Kidney capillary endothelial cell (primary cell): Measurements from ENCODE around the gene IGF2R.
"Not testable (repeated sequence)": the region's sequence is repeated elsewhere in the genome, so short reads cannot be mapped to it uniquely, and the experiment has no call there.

Source experiments
- DNase-seq: peaks from one replicate; pipeline ENCODE4 v3.0.0-alpha.2; 2018; ENCODE audit warnings: low spot score

The IGF2R gene

GRCh38 chr6:159998538-159998937, 29.7 kb downstream of the IGF2R start:
- no peak for DNase-seq

DNA sequence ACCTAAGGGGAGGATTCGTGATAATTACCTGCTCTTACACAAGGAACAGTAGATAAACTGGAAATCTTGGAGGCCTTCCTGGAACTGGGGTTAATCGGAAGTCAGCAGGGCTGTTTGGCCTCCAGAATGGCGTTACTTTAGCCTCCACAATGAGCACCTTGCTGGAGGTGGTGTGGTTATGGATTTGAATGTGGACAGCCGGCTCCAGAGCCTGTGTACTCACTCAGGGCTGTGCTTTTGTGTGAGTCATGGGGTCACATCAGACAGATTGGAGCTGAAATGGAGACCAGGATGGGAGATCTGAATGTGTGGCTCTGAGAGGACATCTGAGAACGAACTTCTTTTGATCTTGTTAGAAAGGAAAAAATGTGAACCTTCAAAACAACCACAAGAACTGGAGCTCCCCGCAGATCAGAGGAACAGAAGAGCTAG, 30.4 kb downstream of the IGF2R start:
- DNase-seq: no peak

- DNase-seq: no peak
Observed at GRCh38 chr6:160000280-160000704, 31.4 kb downstream of the IGF2R start.

DNA sequence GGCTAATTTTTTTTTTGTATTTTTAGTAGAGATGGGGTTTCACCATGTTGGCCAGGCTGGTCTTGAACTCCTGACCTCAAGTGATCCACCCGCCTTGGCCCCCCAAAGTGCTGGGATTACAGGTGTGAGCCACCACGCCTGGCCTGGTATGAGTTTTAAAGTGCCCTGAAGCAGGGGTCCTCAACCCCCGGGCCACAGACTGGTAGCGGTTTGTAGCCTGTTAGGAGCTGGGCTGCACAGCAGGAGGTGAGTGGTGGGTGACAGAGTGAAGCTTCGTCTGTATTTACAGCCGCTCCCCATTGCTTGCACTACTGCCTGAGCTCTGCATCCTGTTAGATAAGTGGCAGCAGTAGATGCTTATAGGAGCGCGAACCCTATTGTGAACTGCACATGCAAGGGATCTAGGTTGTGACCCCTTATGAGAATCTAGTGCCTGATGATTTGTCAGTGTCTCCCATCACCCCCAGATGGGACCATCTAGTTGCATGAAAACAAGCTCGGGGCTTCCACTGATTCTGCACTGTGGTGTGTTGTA, 32.1 kb downstream of the IGF2R start:
- DNase-seq: not testable (repeated sequence)

DNA sequence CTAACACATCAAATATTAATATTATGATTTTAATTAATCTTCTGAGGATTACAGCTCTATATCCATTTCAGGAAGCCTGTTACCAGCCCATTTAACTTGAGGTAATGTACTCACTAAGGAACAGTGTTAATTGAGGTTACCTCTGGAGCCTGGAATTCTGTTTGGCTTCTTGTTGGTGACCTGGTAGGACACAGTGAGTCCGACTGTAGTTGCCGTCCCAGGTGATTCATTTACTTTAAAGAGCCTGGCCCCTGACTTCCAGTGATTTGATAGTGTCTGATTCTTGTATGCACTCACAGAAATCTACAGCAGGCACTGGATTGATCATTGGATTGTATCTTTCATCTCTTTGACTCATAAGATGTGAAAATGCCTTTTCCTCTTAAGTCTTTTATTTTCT, 34.0 kb downstream of the IGF2R start:
- DNase-seq: no peak

- no peak for DNase-seq
Observed at GRCh38 chr6:160004018-160004417, 35.1 kb downstream of the IGF2R start.

DNA sequence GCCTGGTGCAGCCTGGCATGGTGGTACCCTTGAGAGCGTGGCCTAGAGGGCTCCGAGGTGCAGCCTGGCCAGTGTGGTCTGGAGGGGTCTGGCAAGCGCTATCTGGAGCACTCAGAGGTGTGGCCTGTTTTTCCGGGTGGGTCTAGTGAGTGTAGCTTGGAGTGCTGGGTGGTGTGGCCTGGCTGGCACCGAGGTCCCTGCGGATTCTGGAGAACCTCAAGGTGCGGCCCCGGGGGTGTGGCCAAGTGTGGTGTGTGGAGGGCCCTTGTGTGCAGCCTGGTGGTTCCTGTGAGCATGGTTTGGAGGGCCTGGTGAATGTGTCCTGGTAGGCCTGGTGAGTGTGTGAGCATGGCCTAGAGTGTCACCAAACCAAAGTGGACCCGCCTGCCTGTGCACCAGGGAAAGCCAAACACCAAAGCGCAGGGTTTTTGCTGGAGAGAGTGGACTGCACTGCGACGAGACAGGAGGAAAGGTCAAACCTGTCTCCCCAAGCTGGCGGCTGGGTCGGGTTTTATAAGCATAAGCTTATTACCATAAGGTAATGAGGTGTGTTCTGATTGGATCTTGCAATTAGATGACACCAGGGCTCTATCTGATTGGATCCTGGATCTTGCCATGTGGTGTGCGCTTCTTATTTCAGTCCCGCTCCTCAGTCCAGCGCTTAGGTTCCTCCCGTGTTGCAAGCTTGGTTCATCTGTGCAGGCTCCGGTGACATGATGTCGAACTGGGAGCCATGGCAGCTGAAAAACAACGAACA, 35.7 kb downstream of the IGF2R start:
- no peak for DNase-seq

- no peak for DNase-seq
Observed at GRCh38 chr6:160005211-160005610, 36.3 kb downstream of the IGF2R start.

DNA sequence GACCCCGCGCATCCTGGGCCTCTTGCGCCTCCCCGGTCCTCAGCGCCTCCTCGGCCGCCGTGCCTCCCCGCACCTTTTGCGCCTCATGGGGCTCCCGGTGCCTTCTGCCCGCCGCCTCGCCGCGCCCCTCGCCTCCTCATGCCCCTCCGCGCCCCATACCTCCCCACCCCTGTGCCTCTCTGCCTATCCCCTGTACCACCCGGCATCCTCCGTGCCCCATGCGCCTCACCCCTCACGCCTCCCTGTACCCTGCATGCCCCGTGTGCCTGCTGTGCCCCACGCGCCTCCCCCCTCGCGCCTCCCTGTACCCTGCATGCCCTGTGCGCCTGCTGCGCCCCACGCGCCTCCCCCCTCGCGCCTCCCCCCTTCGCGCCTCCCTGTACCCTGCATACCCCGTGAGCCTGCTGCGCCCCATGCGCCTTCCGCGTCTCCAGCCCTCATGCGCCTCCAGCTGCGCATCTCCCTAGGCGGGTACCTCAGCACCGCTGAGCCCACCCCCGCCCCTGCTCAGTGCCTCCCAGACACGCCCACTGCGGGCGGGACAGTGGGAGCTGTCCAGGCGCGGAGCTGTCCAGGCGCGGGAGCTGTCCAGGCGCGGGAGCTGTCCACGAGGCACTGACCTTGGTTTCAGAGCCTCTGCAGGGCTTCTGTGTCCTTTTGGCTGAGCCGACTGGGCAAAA, 37.1 kb downstream of the IGF2R start:
- DNase-seq: no peak

- no peak for DNase-seq
Observed at GRCh38 chr6:160007145-160007544, 38.3 kb downstream of the IGF2R start.

DNA sequence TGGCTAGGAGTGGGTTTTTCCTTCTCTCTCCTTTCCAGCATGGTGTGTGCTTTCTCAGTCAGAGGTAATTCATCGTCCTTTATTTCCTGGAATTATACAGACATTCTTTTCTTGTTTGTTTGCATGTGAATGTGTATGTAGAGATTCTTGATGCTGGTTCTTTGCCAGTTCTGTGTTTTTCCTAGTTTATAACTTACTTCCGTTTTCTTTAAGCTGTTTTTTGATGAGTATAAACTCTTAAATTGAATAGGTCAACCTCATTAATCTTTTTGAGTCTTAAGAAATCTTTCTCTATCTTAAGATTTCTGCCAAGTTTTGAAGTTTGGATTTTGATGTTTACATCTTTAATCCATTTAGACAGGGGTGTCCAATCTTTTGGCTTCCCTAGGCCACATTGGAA, 38.7 kb downstream of the IGF2R start:
- no peak for DNase-seq

- no peak for DNase-seq
Observed at GRCh38 chr6:160010067-160010466, 41.2 kb downstream of the IGF2R start.

DNA sequence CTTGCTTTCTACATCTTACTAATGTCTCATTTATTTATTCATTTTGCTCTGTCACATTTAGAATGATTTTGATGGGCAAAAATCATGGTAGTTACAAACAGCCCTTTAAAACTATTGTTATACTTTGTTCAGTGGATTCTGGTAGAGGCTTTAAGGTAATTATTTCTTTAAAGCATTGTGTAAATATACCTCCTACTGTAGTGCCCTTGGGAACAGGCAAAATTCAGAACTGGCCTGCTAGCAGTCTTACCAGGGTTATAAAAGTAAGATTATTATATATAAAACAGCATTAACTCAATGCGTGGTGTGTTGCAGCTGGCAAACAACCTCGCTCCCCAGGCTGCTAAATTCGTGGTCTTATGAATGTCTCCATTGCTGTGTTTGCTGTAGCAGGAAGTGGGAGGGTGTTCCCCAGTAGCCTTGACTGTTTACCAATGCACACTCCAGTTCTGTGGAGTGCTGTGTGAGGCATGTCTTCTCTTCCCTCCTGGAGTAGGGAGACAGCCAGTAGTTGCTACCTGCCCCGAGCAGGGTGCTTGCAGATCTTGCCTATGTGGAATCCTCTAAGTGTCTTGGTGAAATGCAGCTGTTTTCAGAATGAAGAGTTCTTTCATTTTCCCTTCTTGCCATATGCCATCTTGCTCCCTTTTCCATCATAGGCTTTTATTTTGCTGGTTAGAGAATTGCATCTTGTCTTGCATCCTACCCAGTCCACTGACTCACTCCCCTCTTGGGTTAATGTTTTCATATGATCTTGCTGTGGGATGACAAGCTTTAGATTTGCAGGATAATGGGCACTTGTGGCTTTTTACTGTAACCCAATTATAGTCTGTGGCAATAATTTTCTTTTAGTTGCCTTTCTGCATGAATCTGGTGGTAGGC, 45.3 kb downstream of the IGF2R start:
- DNase-seq: no peak

GRCh38 chr6:160014869-160015182, 45.9 kb downstream of the IGF2R start:
- DNase-seq: no peak

GRCh38 chr6:160015778-160016684, 47.1 kb downstream of the IGF2R start:
- DNase-seq: no peak

GRCh38 chr6:160022101-160022500, 53.2 kb downstream of the IGF2R start:
- no peak for DNase-seq

DNA sequence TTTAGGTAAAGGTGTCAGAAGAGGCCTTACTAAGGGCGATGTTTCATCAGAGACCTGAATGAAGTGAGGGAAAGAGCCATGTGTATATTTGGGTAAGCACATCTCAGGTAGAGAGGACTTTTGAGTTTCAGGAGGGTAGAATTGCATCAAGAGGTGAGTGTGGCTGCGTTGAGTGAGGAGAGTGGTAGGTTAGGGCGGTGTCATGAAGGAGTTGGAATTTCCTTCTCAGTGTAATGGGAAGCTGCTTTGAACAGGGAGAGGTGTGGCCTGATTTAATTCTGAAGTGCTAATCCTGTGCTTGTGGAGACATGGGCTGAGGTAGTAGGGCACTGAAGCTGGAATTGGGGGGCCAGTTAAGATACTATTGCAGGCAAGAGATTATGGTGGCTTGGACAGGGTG, 53.9 kb downstream of the IGF2R start:
- no peak for DNase-seq

GRCh38 chr6:160024152-160024551, 55.3 kb downstream of the IGF2R start:
- DNase-seq: no peak

DNA sequence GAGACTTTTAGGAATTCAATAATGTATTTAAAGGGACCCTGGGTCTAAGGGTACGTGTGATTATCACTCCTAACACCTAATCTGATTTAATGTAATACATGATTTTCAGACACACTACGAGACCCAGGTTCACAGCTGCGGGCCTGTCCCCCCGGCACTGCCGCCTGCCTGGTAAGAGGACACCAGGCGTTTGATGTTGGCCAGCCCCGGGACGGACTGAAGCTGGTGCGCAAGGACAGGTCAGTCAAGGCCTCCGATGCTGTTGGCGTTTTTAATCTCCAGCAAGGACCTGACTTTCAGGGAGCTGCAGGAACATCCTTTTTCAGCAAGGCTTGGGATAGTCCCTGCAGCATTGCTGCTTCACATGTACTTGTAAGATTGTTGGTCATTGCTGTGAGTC, 58.2 kb downstream of the IGF2R start:
- DNase-seq: no peak

DNA sequence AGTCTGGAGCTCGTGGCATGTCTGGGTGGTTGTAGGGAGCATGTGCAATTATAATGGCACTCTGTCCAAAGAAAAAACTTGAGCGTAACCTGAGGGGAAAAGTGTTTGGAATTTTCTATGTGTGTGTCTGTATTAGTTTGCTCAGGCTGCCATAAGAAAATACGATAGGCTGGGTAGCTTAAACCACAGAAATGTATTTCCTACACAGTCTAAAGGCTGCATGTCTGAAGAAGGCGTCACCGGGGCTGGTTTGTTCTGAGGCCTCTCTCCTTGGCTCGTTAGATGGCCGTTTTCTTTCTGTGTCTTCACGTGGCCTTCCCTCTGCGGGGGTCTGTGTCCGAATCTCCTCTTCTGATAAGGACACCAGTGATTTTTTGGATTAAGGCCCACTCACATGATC, 59.0 kb downstream of the IGF2R start:
- DNase-seq: no peak

DNA sequence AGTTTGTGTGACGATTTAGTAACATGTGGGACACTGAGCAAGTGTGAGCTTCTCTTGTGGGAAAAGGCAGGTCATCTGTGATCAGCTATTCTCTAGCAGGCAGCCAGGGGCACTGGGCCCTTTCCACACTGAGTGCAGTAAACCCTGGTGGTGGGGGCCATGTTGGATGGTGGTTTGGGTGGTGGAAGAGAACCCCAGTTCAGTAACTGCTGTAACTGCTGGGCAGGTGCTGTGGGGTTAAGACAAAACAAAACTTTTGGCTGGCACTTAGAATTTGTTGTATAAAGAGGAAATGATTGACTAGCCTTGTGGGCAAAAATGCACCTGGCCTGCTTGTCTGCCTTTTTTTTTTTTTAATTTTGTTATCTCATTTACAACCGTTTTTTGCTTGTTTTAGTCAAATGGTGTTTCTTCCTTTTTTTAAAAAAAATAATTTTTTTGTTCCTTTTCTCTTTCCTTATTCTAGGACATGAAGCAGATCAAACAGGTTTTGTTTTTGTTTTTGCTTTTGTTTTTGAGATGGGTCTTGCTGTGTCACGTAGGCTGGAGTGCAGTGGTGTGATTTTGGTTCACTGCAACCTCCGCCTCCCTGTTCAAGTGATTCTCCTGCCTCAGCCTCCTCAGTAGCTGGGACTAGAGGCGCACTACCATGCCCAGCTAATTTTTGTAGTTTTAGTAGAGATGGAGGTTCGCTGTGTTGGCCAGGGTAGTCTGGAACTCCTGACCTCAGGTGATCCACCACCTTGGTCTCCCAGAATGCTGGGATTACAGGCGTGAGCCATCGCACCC, 59.8 kb downstream of the IGF2R start:
- DNase-seq: no peak
